Left ventricle myocardium inferior (tissue), 1 donor: ENCODE measurements around the gene AIFM1. TPM values are rescaled to one million over a fixed set of nuclear protein-coding genes. Genes with fewer than 3 reads are reported as not detected.

ENCODE experiments used
- DNase-seq: peaks from one replicate; pipeline ENCODE4 v3.0.0-alpha.2; 2020
- H3K27ac ChIP-seq: fragments of 200-600 bp; replicated peaks from 2 replicates; pipeline ENCODE4 v1.8.0; 2021
- H3K27me3 ChIP-seq: fragments of 200-600 bp; 2 replicates; pipeline ENCODE4 v1.8.0; 2021; ENCODE audit warnings: low read depth
- H3K36me3 ChIP-seq: fragments of 200-600 bp; 2 replicates; pipeline ENCODE4 v1.8.0; 2021
- H3K4me1 ChIP-seq: fragments of 200-600 bp; 2 replicates; pipeline ENCODE4 v1.8.0; 2021
- H3K4me3 ChIP-seq: fragments of 200-600 bp; 2 replicates; pipeline ENCODE4 v1.8.0; 2021; ENCODE audit warnings: mild to moderate bottlenecking, moderate library complexity
- H3K9me3 ChIP-seq: fragments of 200-600 bp; replicated peaks from 2 replicates; pipeline ENCODE4 v1.8.0; 2021
- intact Hi-C: fragments of 100-400 bp; cut with micrococcal nuclease; formaldehyde crosslinking; loops from one replicate; pipeline ENCODE4 v1.11.0; 2022
- long read RNA-seq: library from polyadenylated mRNA; unstranded; transcript quantifications from one replicate; pipeline ENCODE4 v2.0.0, GENCODE V29; 2021
- total RNA-seq: library from RNA; stranded (reverse); fragmentation: NEBNext Ultra II Directional; extraction: Animal tissue kit (Norgen Biotek cat#: 25700); gene quantifications from one replicate; pipeline ENCODE4 v1.2.1, GENCODE V29; 2021
- TF ChIP-seq, protein P1 (sequence below): fragments of 200-600 bp; IDR thresholded peaks from 2 replicates; pipeline ENCODE4 v1.8.0; 2021; ENCODE audit warnings: antibody characterized with exemption, mild to moderate bottlenecking, borderline replicate concordance
- donor health status: DM: no; HTN: yes; CAD: no; lungs with severe emphysema.

The AIFM1 gene
- 127 TPM for total RNA-seq
- long read RNA-seq, transcript AIFM1-201 (16 exons, 2,260 nt): major isoform, 269 of 301 reads
- long read RNA-seq, partial matches to known transcripts: 12 of 301 reads
- long read RNA-seq, other reads (novel, unspliced or antisense): 18 of 301 reads

DNA sequence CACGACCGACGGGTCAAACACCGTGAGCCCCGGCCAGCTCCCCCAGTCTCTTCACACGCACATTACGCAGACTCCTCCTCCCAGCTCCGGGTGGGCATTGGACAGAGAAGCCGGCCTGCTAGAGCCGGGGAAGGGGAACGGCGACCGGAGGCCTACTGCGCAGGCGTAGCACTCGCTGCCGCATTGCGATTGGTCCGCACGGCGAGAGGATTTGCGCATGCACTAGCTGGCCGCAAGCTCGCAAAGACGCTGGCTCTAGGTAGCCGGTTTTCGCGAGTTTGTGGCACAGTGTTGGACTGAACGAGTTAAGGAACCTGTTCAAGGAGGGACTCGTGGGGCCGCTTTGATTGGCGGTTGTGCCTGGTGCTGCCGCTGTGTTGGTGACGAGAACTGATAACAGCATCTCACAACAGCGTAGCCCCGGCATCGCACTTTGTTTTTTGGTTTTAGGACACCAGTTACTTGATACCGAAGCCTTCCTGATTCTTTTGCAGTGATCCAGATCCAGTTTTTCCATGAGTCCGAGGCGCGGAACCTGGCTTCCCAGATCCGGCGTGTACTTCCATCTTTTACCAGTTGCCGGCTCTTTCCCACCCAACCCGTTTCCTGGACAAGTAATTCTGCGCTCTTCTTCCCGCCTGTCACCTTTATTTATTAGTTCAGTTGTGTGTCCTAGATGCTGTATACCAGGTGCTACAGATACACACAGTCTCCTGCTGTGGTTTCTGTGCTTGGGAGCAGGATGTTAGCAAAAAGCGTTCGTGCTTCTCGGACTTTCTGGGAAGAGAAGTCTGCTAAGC is at the start of gene AIFM1:
Gene AIFM1, minus strand, starts transcription at position 139 of the 800 bp plus-strand sequence. CDS start 185 bp downstream, outside the sequence.
- peak within 1 kb of the TSS; percentile 79 for H3K4me3 ChIP-seq
- H3K27ac ChIP-seq: peak within 1 kb of the TSS; percentile 96
- no peaks in the 10 kb centered on the region for H3K36me3 ChIP-seq
- intact Hi-C loops: no loop called here
- no peaks in the 10 kb centered on the region for H3K27me3 ChIP-seq
- H3K9me3 ChIP-seq: no peaks in the 10 kb centered on the region
- DNase-seq: peak; percentile 92
- TF ChIP-seq, protein P1, sequence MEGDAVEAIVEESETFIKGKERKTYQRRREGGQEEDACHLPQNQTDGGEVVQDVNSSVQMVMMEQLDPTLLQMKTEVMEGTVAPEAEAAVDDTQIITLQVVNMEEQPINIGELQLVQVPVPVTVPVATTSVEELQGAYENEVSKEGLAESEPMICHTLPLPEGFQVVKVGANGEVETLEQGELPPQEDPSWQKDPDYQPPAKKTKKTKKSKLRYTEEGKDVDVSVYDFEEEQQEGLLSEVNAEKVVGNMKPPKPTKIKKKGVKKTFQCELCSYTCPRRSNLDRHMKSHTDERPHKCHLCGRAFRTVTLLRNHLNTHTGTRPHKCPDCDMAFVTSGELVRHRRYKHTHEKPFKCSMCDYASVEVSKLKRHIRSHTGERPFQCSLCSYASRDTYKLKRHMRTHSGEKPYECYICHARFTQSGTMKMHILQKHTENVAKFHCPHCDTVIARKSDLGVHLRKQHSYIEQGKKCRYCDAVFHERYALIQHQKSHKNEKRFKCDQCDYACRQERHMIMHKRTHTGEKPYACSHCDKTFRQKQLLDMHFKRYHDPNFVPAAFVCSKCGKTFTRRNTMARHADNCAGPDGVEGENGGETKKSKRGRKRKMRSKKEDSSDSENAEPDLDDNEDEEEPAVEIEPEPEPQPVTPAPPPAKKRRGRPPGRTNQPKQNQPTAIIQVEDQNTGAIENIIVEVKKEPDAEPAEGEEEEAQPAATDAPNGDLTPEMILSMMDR: no peak
- H3K4me1 ChIP-seq: peaks cover 40% of the 10 kb centered on the region

DNA sequence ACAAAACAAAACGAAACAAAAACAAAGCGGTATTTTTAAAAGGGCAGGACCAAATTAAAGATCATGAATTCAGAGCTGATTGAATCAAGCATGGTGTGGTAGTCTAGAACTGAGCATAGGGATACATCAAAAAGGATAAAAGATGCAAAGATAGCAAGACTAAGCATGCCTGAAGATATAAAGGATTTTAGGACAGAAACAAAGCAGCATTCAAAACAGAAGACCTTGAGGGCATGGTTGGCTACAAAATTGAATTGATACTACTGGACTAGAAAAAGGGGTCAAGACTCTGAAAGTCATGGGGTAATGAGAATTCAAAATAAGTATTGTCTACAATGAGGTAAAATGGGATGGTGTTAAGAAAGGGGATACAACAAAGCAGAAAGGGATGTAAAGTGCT is 47.7 kb upstream of the AIFM1 start:
- H3K27me3 ChIP-seq: no peaks in the 10 kb centered on the region
- TF ChIP-seq, protein P1: no peak
- H3K36me3 ChIP-seq: peaks cover 27% of the 10 kb centered on the region
- no peak overlapping the region for H3K27ac ChIP-seq
- intact Hi-C loops: no loop called here
- DNase-seq: no peak
- H3K4me3 ChIP-seq: no peak overlapping the region
- no peaks in the 10 kb centered on the region for H3K9me3 ChIP-seq
- H3K4me1 ChIP-seq: no peaks in the 10 kb centered on the region

DNA sequence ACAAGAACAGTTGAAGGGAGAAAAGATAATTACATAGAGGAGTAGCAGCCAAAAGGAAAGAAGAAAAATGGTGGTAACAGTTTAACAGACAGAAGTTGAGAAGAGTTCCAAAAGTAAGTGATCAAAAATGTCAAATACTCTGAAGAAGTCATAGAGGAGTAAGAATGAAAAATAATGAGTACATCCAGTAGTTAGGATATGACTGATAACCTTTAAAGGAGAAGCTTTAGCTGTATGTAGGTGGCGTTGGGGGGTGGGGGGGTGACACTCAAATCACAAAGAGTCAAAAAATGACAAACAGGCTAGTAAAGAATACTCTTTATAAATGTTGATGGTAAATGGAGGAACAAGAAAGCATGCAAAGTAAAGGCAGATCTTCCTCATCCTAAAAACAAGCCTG is 46.7 kb upstream of the AIFM1 start:
- no peak for DNase-seq
- H3K4me3 ChIP-seq: no peak overlapping the region
- TF ChIP-seq, protein P1: no peak
- no peaks in the 10 kb centered on the region for H3K4me1 ChIP-seq
- H3K36me3 ChIP-seq: peaks cover 27% of the 10 kb centered on the region
- H3K9me3 ChIP-seq: no peaks in the 10 kb centered on the region
- no peaks in the 10 kb centered on the region for H3K27me3 ChIP-seq
- H3K27ac ChIP-seq: no peak overlapping the region
- intact Hi-C loops: no loop called here

DNA sequence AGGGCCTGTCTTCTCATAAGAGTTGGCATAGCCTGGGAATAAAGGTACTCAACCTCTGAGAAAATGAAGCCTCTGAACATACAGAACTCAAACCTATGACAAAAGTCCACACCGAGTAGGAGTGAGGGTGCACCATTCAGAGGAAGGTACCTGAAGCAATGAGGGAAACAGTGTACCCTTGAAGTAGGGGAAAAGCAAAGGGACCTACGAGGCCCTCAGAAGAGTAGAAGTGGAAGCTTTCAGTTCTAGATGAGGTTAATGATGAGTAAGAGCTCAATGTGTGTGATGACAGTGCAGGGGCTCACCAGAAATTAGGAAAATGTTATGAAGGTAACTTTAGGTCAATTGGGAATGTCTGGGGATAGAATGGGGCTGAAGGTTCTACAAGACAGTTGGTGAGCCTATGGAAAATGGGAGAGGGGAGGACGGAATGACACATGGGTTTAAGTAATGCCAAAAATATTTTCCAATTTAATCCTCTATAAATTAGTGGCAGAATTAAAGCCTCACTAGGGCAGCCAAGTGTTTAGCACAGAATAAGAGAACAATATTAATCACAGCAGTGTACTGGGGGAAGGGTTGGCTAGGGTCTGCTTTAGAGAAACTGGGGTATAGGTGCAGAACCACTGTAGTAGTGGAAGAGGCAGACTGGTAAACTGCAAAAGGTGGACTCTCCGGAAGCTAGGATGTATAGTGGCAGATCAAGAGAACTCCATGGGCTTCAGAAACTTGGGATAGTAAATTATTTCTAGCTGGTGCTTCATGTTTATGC is 46.0 kb upstream of the AIFM1 start:
- TF ChIP-seq, protein P1: no peak
- no peak for DNase-seq
- intact Hi-C loops: no loop called here
- Histone ChIP-seq H3K4me3 (no peak overlapping the region), H3K27ac (no peak overlapping the region), H3K36me3 (peaks cover 27% of the 10 kb centered on the region), H3K27me3 (no peaks in the 10 kb centered on the region), H3K4me1 (no peaks in the 10 kb centered on the region), H3K9me3 (no peaks in the 10 kb centered on the region)

DNA sequence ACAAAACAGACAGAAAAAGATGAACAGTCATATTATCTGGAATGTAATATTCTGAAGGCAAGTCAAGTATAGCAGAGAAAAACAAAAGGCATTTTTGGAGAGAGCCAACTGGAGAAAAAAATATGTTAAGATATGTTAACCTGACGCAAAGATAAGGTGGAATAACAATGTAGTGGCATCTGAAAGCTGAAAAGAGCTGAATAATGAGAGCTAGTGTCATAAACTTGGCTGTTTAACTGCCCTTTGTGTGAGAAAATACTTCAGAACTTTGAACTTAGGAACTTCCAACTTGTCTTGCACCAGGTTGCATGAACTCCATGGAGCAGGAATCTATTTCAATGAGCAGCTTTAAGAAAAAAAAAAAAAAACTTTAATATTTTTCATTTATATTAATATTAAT is 39.0 kb upstream of the AIFM1 start:
- TF ChIP-seq, protein P1: no peak
- H3K27me3 ChIP-seq: no peaks in the 10 kb centered on the region
- no peak for DNase-seq
- peaks cover 5% of the 10 kb centered on the region for H3K36me3 ChIP-seq
- no peak overlapping the region for H3K27ac ChIP-seq
- no peak overlapping the region for H3K4me3 ChIP-seq
- intact Hi-C loops: no loop called here
- no peaks in the 10 kb centered on the region for H3K4me1 ChIP-seq
- no peaks in the 10 kb centered on the region for H3K9me3 ChIP-seq
